Spleen (tissue), 11 donors: ENCODE measurements around the gene IFI44L. TPM values are rescaled to one million over a fixed set of nuclear protein-coding genes. Genes with fewer than 3 reads are reported as not detected.

ENCODE experiments used
- DNase-seq: peaks from one replicate; pipeline ENCODE4 v3.0.0-alpha.2; 2020
- H3K27ac ChIP-seq, 8 donors: fragments of 200-600 bp; sonication (generic) in 7 of 8; 1 replicate in 4 of 8; 2 replicates in 4 of 8; pipeline versions ENCODE4 v1.5.0 to v1.8.0; 2016 to 2021; ENCODE audit warnings: inconsistent platforms in 4 of 8, mild to moderate bottlenecking in 4 of 8, moderate library complexity in 1 of 8
- H3K27me3 ChIP-seq, 7 donors: fragments of 200-600 bp; sonication (generic) in 6 of 7; replicated peaks in 1 of 7; 1 replicate in 4 of 7; 2 replicates in 3 of 7; pipeline versions ENCODE4 v1.5.0 to v1.8.0; 2016 to 2021; ENCODE audit warnings: inconsistent platforms in 3 of 7, mild to moderate bottlenecking in 1 of 7
- H3K36me3 ChIP-seq, 6 donors: fragments of 200-600 bp; sonication (generic) in 5 of 6; 1 replicate in 4 of 6; 2 replicates in 2 of 6; pipeline versions ENCODE4 v1.5.0 to v1.8.0; 2016 to 2021; ENCODE audit warnings: inconsistent platforms in 2 of 6
- H3K4me1 ChIP-seq, 6 donors: fragments of 200-600 bp; sonication (generic) in 5 of 6; 1 replicate in 3 of 6; 2 replicates in 3 of 6; pipeline versions ENCODE4 v1.5.0 to v1.8.0; 2016 to 2021; ENCODE audit warnings: inconsistent platforms in 3 of 6
- H3K4me3 ChIP-seq, 8 donors: fragments of 200-600 bp; sonication (generic) in 7 of 8; 1 replicate in 4 of 8; 2 replicates in 4 of 8; pipeline versions ENCODE4 v1.5.0 to v1.8.0; 2016 to 2021; ENCODE audit warnings: inconsistent platforms in 4 of 8, mild to moderate bottlenecking in 4 of 8, moderate library complexity in 2 of 8
- H3K9me3 ChIP-seq, 8 donors: fragments of 200-600 bp; sonication (generic) in 7 of 8; 1 replicate in 4 of 8; 2 replicates in 4 of 8; pipeline versions ENCODE4 v1.5.0 to v1.8.0; 2016 to 2021; ENCODE audit warnings: inconsistent platforms in 4 of 8
- POLR2A ChIP-seq, 3 donors: fragments of 450-650 bp; IDR thresholded peaks; one replicate each; pipeline ENCODE4 v1.5.1; 2017; ENCODE audit warnings: antibody characterized with exemption in 3 of 3, mild to moderate bottlenecking in 1 of 3
- POLR2AphosphoS5 ChIP-seq, 3 donors: sonication (generic); formaldehyde crosslinking; IDR thresholded peaks; one replicate each; pipeline ENCODE4 v1.5.1; 2017; ENCODE audit warnings: antibody characterized with exemption in 3 of 3
- WGBS, 5 donors: extraction: QIAGEN DNeasy Blood & Tissue Kit in 3 of 5; methylation state at CpG; one replicate each; pipeline versions ENCODE4 v1.1.5 to v1.1.7; 2013 to 2018; 5-methylcytosine and 5-hydroxymethylcytosine counted together
- intact Hi-C: fragments of 100-400 bp; cut with DNase I; formaldehyde crosslinking; loops from one replicate; pipeline ENCODE4 v1.15.0; 2023; ENCODE audit warnings: low total_unique reads
- polyA plus RNA-seq, 3 donors: library from polyadenylated mRNA; stranded (reverse); fragments of 200-250 nt; gene quantifications; one replicate each; pipeline ENCODE4 v1.2.1, GENCODE V29; 2013
- total RNA-seq, 7 donors: library from RNA; depleted of rRNA in 3 of 7; stranded (reverse); fragments of >200 nt in 3 of 7; fragmentation: NEBNext Ultra II Directional in 4 of 7; extraction: Animal tissue kit (Norgen Biotek cat#: 25700) in 4 of 7; gene quantifications; one replicate each; pipeline versions ENCODE4 v1.1.0 to v1.2.1, GENCODE V29; 2016 to 2021
- TF ChIP-seq, protein P1 (sequence below), 11 experiments: fragments of 200-600 bp in 7 of 11; fragments of 450-650 bp in 4 of 11; sonication (generic) in 4 of 11; IDR thresholded peaks in 8 of 11; conservative IDR thresholded peaks in 3 of 11; 1 replicate in 7 of 11; 2 replicates in 4 of 11; pipeline versions ENCODE4 v1.4.0 to v1.8.0; 2016 to 2021; ENCODE audit warnings: antibody characterized with exemption in 11 of 11, inconsistent platforms in 4 of 11, mild to moderate bottlenecking in 1 of 11
- donor health status: healthy with polysubstance abuse.
- donor health status: DM: no; HTN: no; CAD: no; lungs with moderate emphysema.
- donor health status: DM: no; HTN: no; CAD: no.
- donor health status: Bipolar disorder and iron deficiency.
- donor health status: healthy.
- donor health status: DM: no; HTN: no; CAD: no.
- donor health status: DM: yes; HTN: yes; CAD: no.

The IFI44L gene
- total and polyA plus RNA-seq, 10 donors = 10.3 to 60.3 (median 27.6) TPM

DNA sequence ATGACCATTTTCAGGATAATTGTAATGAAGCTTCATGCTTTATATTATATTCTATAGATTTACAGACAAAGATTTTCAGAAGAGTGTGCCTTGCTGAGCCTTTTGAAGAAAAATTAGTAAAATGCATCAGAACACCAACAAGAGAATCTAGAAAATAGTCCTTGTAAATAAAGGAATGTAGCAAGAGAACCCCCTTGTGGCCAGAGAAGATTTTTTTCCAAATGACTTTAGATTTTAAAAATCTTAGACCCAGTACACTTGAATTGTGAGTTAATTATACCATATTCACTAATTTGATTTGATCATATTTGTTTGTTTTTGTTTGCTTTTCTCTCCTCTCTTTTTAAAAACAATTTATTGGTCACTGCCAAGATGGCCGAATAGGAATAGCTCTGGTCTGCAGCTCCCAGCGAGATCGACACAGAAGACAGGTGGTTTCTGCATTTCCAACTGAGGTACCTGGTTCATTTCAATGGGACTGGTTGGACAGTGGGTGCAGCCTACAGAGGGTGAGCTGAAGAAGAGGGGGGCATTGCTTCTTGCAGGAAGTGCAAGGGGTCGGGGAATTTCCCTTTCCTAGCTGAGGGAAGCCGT is 12.8 kb upstream of the IFI44L start:
- H3K27ac ChIP-seq = no peak overlapping the region
- DNase-seq = no peak
- H3K4me3 ChIP-seq = no peak overlapping the region
- H3K9me3 ChIP-seq = no peaks in the 10 kb centered on the region
- WGBS, 5 donors = 82 to 93% (median 84%) methylated on average over 5 of the region's 5 CpGs
- H3K27me3 ChIP-seq = peaks cover 0 to 8% (median 0%) of the 10 kb centered on the region in 7 donors
- H3K4me1 ChIP-seq = no peaks in the 10 kb centered on the region
- intact Hi-C loops = loop anchor here (5.0 kb wide), 1 partner anchor 460 kb away; no protein-coding TSS in a partner anchor
- TF ChIP-seq, protein P1, sequence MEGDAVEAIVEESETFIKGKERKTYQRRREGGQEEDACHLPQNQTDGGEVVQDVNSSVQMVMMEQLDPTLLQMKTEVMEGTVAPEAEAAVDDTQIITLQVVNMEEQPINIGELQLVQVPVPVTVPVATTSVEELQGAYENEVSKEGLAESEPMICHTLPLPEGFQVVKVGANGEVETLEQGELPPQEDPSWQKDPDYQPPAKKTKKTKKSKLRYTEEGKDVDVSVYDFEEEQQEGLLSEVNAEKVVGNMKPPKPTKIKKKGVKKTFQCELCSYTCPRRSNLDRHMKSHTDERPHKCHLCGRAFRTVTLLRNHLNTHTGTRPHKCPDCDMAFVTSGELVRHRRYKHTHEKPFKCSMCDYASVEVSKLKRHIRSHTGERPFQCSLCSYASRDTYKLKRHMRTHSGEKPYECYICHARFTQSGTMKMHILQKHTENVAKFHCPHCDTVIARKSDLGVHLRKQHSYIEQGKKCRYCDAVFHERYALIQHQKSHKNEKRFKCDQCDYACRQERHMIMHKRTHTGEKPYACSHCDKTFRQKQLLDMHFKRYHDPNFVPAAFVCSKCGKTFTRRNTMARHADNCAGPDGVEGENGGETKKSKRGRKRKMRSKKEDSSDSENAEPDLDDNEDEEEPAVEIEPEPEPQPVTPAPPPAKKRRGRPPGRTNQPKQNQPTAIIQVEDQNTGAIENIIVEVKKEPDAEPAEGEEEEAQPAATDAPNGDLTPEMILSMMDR (IDR thresholded peaks at IDR 0.05 in 8 of 11, conservative IDR thresholded peaks at IDR 0.05 in 3 of 11) = peak in 6 of 11 experiments; percentile 18 to 44 (median 40)
- no peak for TF ChIP-seq POLR2A (IDR thresholded peaks at IDR 0.05)
- H3K36me3 ChIP-seq = no peaks in the 10 kb centered on the region

- H3K9me3 ChIP-seq = no peaks in the 10 kb centered on the region
- TF ChIP-seq POLR2AphosphoS5 (IDR thresholded peaks at IDR 0.05) (no peak), POLR2A (IDR thresholded peaks at IDR 0.05) (no peak)
- TF ChIP-seq, protein P1 (IDR thresholded peaks at IDR 0.05 in 8 of 11, conservative IDR thresholded peaks at IDR 0.05 in 3 of 11) = no peak
- H3K4me1 ChIP-seq = no peaks in the 10 kb centered on the region
- peaks cover 0 to 8% (median 0%) of the 10 kb centered on the region in 7 donors for H3K27me3 ChIP-seq
- no peak overlapping the region for H3K4me3 ChIP-seq
- intact Hi-C loops = loop anchor here (5.0 kb wide), 1 partner anchor 461 kb away; no protein-coding TSS in a partner anchor
- H3K36me3 ChIP-seq = no peaks in the 10 kb centered on the region
- no peak overlapping the region for H3K27ac ChIP-seq
- DNase-seq = no peak
- WGBS, 5 donors = 0 to 73% (median 60%) methylated on average over 1 to 4 of the region's 4 CpGs
Measured at GRCh38 chr1:78607944-78608343, 12.3 kb upstream of the IFI44L start.

GRCh38 chr1:78617615-78618026 is 2.6 kb upstream of the IFI44L start:
- peak overlapping the region in 1 of 8 donors; percentile 24 for H3K4me3 ChIP-seq
- intact Hi-C loops = loop anchor here (5.0 kb wide), 1 partner anchor 60 kb away; no protein-coding TSS in a partner anchor
- WGBS, 5 donors = 39 to 44% (median 43%) methylated on average over 7 of the region's 7 CpGs
- H3K4me1 ChIP-seq = peaks cover 5 to 56% (median 43%) of the 10 kb centered on the region in 6 donors
- H3K36me3 ChIP-seq = no peaks in the 10 kb centered on the region
- no peak for TF ChIP-seq POLR2A (IDR thresholded peaks at IDR 0.05)
- peak in 1 of 3 donors; percentile 39 for TF ChIP-seq POLR2AphosphoS5 (IDR thresholded peaks at IDR 0.05)
- TF ChIP-seq, protein P1 (IDR thresholded peaks at IDR 0.05 in 8 of 11, conservative IDR thresholded peaks at IDR 0.05 in 3 of 11) = peak; percentile 50 to 90 (median 80)
- H3K9me3 ChIP-seq = no peaks in the 10 kb centered on the region
- peak overlapping the region in 3 of 8 donors; percentile 30 to 91 (median 84) for H3K27ac ChIP-seq
- no peaks in the 10 kb centered on the region for H3K27me3 ChIP-seq
- peak; percentile 79 for DNase-seq

- DNase-seq = no peak
- 54 to 81% (median 77%) methylated on average over 3 of the region's 3 CpGs for WGBS, 5 donors
- intact Hi-C loops = loop anchor here (5.0 kb wide), 1 partner anchor 58 kb away; no protein-coding TSS in a partner anchor
- Histone ChIP-seq H3K27ac (peak overlapping the region; percentile 66 to 91 (median 83)), H3K4me1 (peaks cover 8 to 70% (median 54%) of the 10 kb centered on the region in 6 donors), H3K9me3 (no peaks in the 10 kb centered on the region), H3K36me3 (no peaks in the 10 kb centered on the region), H3K27me3 (no peaks in the 10 kb centered on the region), H3K4me3 (peak overlapping the region in 2 of 8 donors; percentile 44 to 59)
- TF ChIP-seq, protein P1 (IDR thresholded peaks at IDR 0.05 in 8 of 11, conservative IDR thresholded peaks at IDR 0.05 in 3 of 11) = no peak
- TF ChIP-seq POLR2A (IDR thresholded peaks at IDR 0.05) = no peak
- TF ChIP-seq POLR2AphosphoS5 (IDR thresholded peaks at IDR 0.05) = no peak
Measured at GRCh38 chr1:78619032-78619431, 1.2 kb upstream of the IFI44L start.
